Spleen (tissue), 11 donors: ENCODE results near the gene FUT1. TPM values are rescaled to one million over a fixed set of nuclear protein-coding genes. Genes with fewer than 3 reads are reported as not detected.
A peak's percentile ranks its signal among the peaks of the same experiment; 100 is the strongest.

ENCODE experiments used
- DNase-seq: peaks from one replicate; pipeline ENCODE4 v3.0.0-alpha.2; 2020
- H3K27ac ChIP-seq, 8 donors: fragments of 200-600 bp; sonication (generic) in 7 of 8; 1 replicate in 4 of 8; 2 replicates in 4 of 8; pipeline versions ENCODE4 v1.5.0 to v1.8.0; 2016 to 2021; ENCODE audit warnings: inconsistent platforms in 4 of 8, mild to moderate bottlenecking in 4 of 8, moderate library complexity in 1 of 8
- H3K27me3 ChIP-seq, 7 donors: fragments of 200-600 bp; sonication (generic) in 6 of 7; replicated peaks in 1 of 7; 1 replicate in 4 of 7; 2 replicates in 3 of 7; pipeline versions ENCODE4 v1.5.0 to v1.8.0; 2016 to 2021; ENCODE audit warnings: inconsistent platforms in 3 of 7, mild to moderate bottlenecking in 1 of 7
- H3K36me3 ChIP-seq, 6 donors: fragments of 200-600 bp; sonication (generic) in 5 of 6; 1 replicate in 4 of 6; 2 replicates in 2 of 6; pipeline versions ENCODE4 v1.5.0 to v1.8.0; 2016 to 2021; ENCODE audit warnings: inconsistent platforms in 2 of 6
- H3K4me1 ChIP-seq, 6 donors: fragments of 200-600 bp; sonication (generic) in 5 of 6; 1 replicate in 3 of 6; 2 replicates in 3 of 6; pipeline versions ENCODE4 v1.5.0 to v1.8.0; 2016 to 2021; ENCODE audit warnings: inconsistent platforms in 3 of 6
- H3K4me3 ChIP-seq, 8 donors: fragments of 200-600 bp; sonication (generic) in 7 of 8; 1 replicate in 4 of 8; 2 replicates in 4 of 8; pipeline versions ENCODE4 v1.5.0 to v1.8.0; 2016 to 2021; ENCODE audit warnings: inconsistent platforms in 4 of 8, mild to moderate bottlenecking in 4 of 8, moderate library complexity in 2 of 8
- H3K9me3 ChIP-seq, 8 donors: fragments of 200-600 bp; sonication (generic) in 7 of 8; 1 replicate in 4 of 8; 2 replicates in 4 of 8; pipeline versions ENCODE4 v1.5.0 to v1.8.0; 2016 to 2021; ENCODE audit warnings: inconsistent platforms in 4 of 8
- POLR2A ChIP-seq, 3 donors: fragments of 450-650 bp; IDR thresholded peaks; one replicate each; pipeline ENCODE4 v1.5.1; 2017; ENCODE audit warnings: antibody characterized with exemption in 3 of 3, mild to moderate bottlenecking in 1 of 3
- POLR2AphosphoS5 ChIP-seq, 3 donors: sonication (generic); formaldehyde crosslinking; IDR thresholded peaks; one replicate each; pipeline ENCODE4 v1.5.1; 2017; ENCODE audit warnings: antibody characterized with exemption in 3 of 3
- WGBS, 5 donors: extraction: QIAGEN DNeasy Blood & Tissue Kit in 3 of 5; methylation state at CpG; one replicate each; pipeline versions ENCODE4 v1.1.5 to v1.1.7; 2013 to 2018; 5-methylcytosine and 5-hydroxymethylcytosine counted together
- intact Hi-C: fragments of 100-400 bp; cut with DNase I; formaldehyde crosslinking; loops from one replicate; pipeline ENCODE4 v1.15.0; 2023; ENCODE audit warnings: low total_unique reads
- polyA plus RNA-seq, 3 donors: library from polyadenylated mRNA; stranded (reverse); fragments of 200-250 nt; gene quantifications; one replicate each; pipeline ENCODE4 v1.2.1, GENCODE V29; 2013
- total RNA-seq, 7 donors: library from RNA; depleted of rRNA in 3 of 7; stranded (reverse); fragments of >200 nt in 3 of 7; fragmentation: NEBNext Ultra II Directional in 4 of 7; extraction: Animal tissue kit (Norgen Biotek cat#: 25700) in 4 of 7; gene quantifications; one replicate each; pipeline versions ENCODE4 v1.1.0 to v1.2.1, GENCODE V29; 2016 to 2021
- TF ChIP-seq, protein P1 (sequence below), 11 experiments: fragments of 200-600 bp in 7 of 11; fragments of 450-650 bp in 4 of 11; sonication (generic) in 4 of 11; IDR thresholded peaks in 8 of 11; conservative IDR thresholded peaks in 3 of 11; 1 replicate in 7 of 11; 2 replicates in 4 of 11; pipeline versions ENCODE4 v1.4.0 to v1.8.0; 2016 to 2021; ENCODE audit warnings: antibody characterized with exemption in 11 of 11, inconsistent platforms in 4 of 11, mild to moderate bottlenecking in 1 of 11
- donor health status: healthy with polysubstance abuse.
- donor health status: DM: no; HTN: no; CAD: no; lungs with moderate emphysema.
- donor health status: DM: no; HTN: no; CAD: no.
- donor health status: Bipolar disorder and iron deficiency.
- donor health status: healthy.
- donor health status: DM: no; HTN: no; CAD: no.
- donor health status: DM: yes; HTN: yes; CAD: no.

FUT1 gene
- total and polyA plus RNA-seq, 10 donors: 1.0 to 22.9 (median 8.7) TPM

GRCh38 chr19:48739404-48740163, 12.9 kb downstream of the FUT1 start:
- WGBS, 5 donors: 4 to 10% (median 8%) methylated on average over 33 to 51 of the region's 51 CpGs
- Histone ChIP-seq H3K27ac (peak overlapping the region; percentile 66 to 85 (median 81)), H3K4me3 (peak overlapping the region; percentile 50 to 83 (median 62))

GRCh38 chr19:48738557-48739403, 13.7 kb downstream of the FUT1 start:
- H3K36me3 ChIP-seq: peaks cover 0 to 18% (median 0%) of the 10 kb centered on the region in 6 donors
- intact Hi-C loops: no loop called here
- H3K27ac ChIP-seq: peak overlapping the region; percentile 66 to 85 (median 81)
- no peaks in the 10 kb centered on the region for H3K9me3 ChIP-seq
- peak overlapping the region; percentile 50 to 83 (median 62) for H3K4me3 ChIP-seq
- H3K4me1 ChIP-seq: peaks cover 0 to 55% (median 28%) of the 10 kb centered on the region in 6 donors
- H3K27me3 ChIP-seq: peaks cover 0 to 27% (median 20%) of the 10 kb centered on the region in 7 donors
- TF ChIP-seq, protein P1, sequence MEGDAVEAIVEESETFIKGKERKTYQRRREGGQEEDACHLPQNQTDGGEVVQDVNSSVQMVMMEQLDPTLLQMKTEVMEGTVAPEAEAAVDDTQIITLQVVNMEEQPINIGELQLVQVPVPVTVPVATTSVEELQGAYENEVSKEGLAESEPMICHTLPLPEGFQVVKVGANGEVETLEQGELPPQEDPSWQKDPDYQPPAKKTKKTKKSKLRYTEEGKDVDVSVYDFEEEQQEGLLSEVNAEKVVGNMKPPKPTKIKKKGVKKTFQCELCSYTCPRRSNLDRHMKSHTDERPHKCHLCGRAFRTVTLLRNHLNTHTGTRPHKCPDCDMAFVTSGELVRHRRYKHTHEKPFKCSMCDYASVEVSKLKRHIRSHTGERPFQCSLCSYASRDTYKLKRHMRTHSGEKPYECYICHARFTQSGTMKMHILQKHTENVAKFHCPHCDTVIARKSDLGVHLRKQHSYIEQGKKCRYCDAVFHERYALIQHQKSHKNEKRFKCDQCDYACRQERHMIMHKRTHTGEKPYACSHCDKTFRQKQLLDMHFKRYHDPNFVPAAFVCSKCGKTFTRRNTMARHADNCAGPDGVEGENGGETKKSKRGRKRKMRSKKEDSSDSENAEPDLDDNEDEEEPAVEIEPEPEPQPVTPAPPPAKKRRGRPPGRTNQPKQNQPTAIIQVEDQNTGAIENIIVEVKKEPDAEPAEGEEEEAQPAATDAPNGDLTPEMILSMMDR (IDR thresholded peaks at IDR 0.05 in 8 of 11, conservative IDR thresholded peaks at IDR 0.05 in 3 of 11): peak in 6 of 11 experiments; percentile 50 to 68 (median 56)
- TF ChIP-seq POLR2AphosphoS5 (IDR thresholded peaks at IDR 0.05) (peak; percentile 28 to 69 (median 54)), POLR2A (IDR thresholded peaks at IDR 0.05) (peak in 1 of 3 donors; percentile 29)
- WGBS, 5 donors: 2 to 3% (median 2%) methylated on average over 53 to 96 of the region's 96 CpGs
- DNase-seq: peak; percentile 97

More at GRCh38 chr19:48739404-48740163, 12.9 kb downstream of the FUT1 start:
- intact Hi-C loops: no loop called here
- Histone ChIP-seq H3K4me1 (peaks cover 0 to 58% (median 28%) of the 10 kb centered on the region in 6 donors), H3K36me3 (peaks cover 0 to 10% (median 0%) of the 10 kb centered on the region in 6 donors), H3K9me3 (no peaks in the 10 kb centered on the region), H3K27me3 (peaks cover 0 to 27% (median 20%) of the 10 kb centered on the region in 7 donors)
- TF ChIP-seq POLR2AphosphoS5 (IDR thresholded peaks at IDR 0.05) (no peak), POLR2A (IDR thresholded peaks at IDR 0.05) (no peak)
- TF ChIP-seq, protein P1 (IDR thresholded peaks at IDR 0.05 in 8 of 11, conservative IDR thresholded peaks at IDR 0.05 in 3 of 11): no peak
- DNase-seq: no peak

DNA sequence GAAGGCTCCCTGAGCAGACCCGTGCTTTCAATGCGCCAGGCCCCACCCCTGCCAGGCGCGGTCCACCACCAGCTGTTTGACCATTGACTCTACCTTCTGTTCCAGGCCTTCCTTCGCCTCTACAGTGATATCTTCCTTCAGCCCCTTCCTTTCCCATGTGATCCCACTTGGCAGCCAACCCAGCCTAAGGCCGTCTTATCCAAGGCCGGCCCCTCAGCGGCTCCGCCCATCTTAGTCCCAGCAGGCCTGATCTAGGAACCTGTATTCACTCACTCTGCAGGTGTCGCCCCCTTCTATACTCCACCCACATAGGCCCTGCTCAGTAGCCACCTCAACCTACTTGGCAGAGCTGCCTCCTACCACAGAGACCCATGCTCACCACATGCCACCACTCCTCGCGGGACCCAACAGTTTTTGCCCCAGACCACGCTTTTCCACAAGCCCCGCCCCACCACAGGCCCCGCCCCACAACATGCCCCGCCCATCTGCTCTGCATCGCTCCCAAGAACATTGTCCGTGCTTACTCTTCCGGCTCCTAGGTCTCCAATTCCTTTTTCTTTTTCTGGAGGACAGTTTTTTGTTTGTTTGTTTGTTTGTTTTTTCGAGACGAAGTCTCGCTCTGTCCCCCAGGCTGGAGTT, 15.0 kb downstream of the FUT1 start:
- intact Hi-C loops: no loop called here
- TF ChIP-seq, protein P1 (IDR thresholded peaks at IDR 0.05 in 8 of 11, conservative IDR thresholded peaks at IDR 0.05 in 3 of 11): no peak
- TF ChIP-seq POLR2AphosphoS5 (IDR thresholded peaks at IDR 0.05) (peak in 1 of 3 donors; percentile 56), POLR2A (IDR thresholded peaks at IDR 0.05) (no peak)
- DNase-seq: no peak

More for the DNA sequence above, 15.0 kb downstream of the FUT1 start:
- peak overlapping the region in 5 of 8 donors; percentile 59 to 83 (median 63) for H3K4me3 ChIP-seq
- WGBS, 5 donors: 65 to 80% (median 73%) methylated on average over 22 of the region's 22 CpGs
- H3K9me3 ChIP-seq: no peaks in the 10 kb centered on the region
- H3K4me1 ChIP-seq: peaks cover 0 to 55% (median 28%) of the 10 kb centered on the region in 6 donors
- H3K36me3 ChIP-seq: peaks cover 0 to 30% (median 0%) of the 10 kb centered on the region in 6 donors
- peak overlapping the region in 3 of 8 donors; percentile 0 to 84 (median 5) for H3K27ac ChIP-seq
- peaks cover 0 to 27% (median 20%) of the 10 kb centered on the region in 7 donors for H3K27me3 ChIP-seq
